Measurements from ENCODE around the gene WDR53. TPM values are rescaled to one million over a fixed set of nuclear protein-coding genes. Genes with fewer than 3 reads are reported as not detected.

The WDR53 gene
- total and polyA plus RNA-seq, 10 donors = 6.2 to 17.7 (median 13.3) TPM

DNA sequence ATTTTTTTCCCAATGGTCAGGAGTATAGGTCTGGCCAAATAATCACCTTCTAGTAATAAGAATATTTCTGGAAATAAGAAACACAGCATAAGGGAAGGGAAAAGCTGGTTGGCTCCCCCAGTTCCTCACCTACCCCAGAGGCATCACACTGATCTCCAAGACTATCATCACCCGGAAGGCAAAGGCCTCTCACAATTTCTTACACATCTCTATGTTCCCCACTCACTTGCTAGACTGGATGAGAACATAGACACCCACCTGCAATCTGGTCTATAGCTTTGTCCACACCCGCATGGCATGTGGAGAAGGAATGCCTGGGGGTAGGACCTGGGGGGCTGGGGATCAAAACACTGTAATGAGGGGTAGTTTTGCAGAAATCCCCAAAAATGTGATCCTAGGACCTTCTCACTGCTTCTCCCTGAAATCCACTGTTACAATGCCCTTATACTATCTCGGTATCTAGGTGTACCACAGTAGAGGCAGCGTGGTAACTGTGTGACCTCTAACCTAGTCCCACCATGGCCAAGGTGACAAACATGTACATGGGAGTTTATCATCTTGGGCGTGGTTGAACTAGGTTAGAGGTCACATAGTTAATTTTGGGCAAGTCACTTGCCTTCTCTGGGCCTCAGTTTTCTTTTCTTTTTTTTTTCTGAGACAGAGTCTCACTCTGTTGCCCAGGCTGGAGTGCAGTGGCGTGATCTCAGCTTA is 41.6 kb upstream of the WDR53 start:
- Histone ChIP-seq H3K4me3 (peak overlapping the region in 1 of 8 donors; percentile 6), H3K4me1 (peaks cover 18 to 42% (median 29%) of the 10 kb centered on the region in 6 donors), H3K9me3 (peaks cover 0 to 6% (median 0%) of the 10 kb centered on the region in 8 donors), H3K27ac (peak overlapping the region in 7 of 8 donors; percentile 25 to 85 (median 75)), H3K27me3 (replicated peaks in 1 of 7) (no peaks in the 10 kb centered on the region), H3K36me3 (no peaks in the 10 kb centered on the region)
- WGBS, 5 donors = 70 to 79% (median 73%) methylated on average over 6 of the region's 6 CpGs
- no peak for TF ChIP-seq POLR2A (IDR thresholded peaks at IDR 0.05)
- TF ChIP-seq, protein P1, sequence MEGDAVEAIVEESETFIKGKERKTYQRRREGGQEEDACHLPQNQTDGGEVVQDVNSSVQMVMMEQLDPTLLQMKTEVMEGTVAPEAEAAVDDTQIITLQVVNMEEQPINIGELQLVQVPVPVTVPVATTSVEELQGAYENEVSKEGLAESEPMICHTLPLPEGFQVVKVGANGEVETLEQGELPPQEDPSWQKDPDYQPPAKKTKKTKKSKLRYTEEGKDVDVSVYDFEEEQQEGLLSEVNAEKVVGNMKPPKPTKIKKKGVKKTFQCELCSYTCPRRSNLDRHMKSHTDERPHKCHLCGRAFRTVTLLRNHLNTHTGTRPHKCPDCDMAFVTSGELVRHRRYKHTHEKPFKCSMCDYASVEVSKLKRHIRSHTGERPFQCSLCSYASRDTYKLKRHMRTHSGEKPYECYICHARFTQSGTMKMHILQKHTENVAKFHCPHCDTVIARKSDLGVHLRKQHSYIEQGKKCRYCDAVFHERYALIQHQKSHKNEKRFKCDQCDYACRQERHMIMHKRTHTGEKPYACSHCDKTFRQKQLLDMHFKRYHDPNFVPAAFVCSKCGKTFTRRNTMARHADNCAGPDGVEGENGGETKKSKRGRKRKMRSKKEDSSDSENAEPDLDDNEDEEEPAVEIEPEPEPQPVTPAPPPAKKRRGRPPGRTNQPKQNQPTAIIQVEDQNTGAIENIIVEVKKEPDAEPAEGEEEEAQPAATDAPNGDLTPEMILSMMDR (IDR thresholded peaks at IDR 0.05 in 8 of 11, conservative IDR thresholded peaks at IDR 0.05 in 3 of 11) = no peak
- TF ChIP-seq POLR2AphosphoS5 (IDR thresholded peaks at IDR 0.05) = no peak
- intact Hi-C loops (cut with DNase I; ENCODE audit: low total_unique reads) = loop anchor here (2.0 kb wide), 1 partner anchor 75 kb away; no protein-coding TSS in a partner anchor
- DNase-seq = no peak

DNA sequence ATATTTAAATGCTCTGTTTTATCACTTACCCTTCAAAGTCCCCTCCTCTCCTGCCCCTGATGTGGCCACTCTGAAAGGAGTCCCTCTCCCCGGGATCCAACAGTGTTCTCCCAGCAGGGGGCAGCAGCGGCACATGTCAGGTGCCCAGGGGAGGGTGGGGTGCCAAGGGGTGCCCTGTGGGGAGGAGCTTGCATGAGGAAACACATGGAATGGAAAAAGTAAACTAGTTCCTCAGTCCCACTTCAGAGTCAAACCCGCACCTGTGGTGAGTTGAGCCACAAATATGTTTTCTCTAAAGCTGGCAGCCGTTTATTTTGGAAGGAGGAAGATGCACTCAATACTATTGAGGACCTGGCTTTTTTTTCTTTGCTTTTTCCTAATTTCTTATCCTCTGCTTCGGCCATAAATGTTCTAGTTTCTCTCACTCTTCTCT is 41.0 kb upstream of the WDR53 start:
- Histone ChIP-seq H3K4me1 (peaks cover 18 to 46% (median 29%) of the 10 kb centered on the region in 6 donors), H3K27me3 (replicated peaks in 1 of 7) (no peaks in the 10 kb centered on the region), H3K9me3 (peaks cover 0 to 6% (median 0%) of the 10 kb centered on the region in 8 donors), H3K4me3 (peak overlapping the region in 2 of 8 donors; percentile 6 to 20), H3K27ac (peak overlapping the region in 7 of 8 donors; percentile 25 to 85 (median 75)), H3K36me3 (no peaks in the 10 kb centered on the region)
- intact Hi-C loops (cut with DNase I; ENCODE audit: low total_unique reads) = loop anchor here (2.0 kb wide), 1 partner anchor 75 kb away; no protein-coding TSS in a partner anchor
- WGBS, 5 donors = 5 to 9% (median 7%) methylated on average over 5 of the region's 5 CpGs
- TF ChIP-seq POLR2A (IDR thresholded peaks at IDR 0.05) (no peak), POLR2AphosphoS5 (IDR thresholded peaks at IDR 0.05) (peak; percentile 60 to 72 (median 66))
- TF ChIP-seq, protein P1 (IDR thresholded peaks at IDR 0.05 in 8 of 11, conservative IDR thresholded peaks at IDR 0.05 in 3 of 11) = peak; percentile 74 to 94 (median 91)
- DNase-seq = peak; percentile 98

DNA sequence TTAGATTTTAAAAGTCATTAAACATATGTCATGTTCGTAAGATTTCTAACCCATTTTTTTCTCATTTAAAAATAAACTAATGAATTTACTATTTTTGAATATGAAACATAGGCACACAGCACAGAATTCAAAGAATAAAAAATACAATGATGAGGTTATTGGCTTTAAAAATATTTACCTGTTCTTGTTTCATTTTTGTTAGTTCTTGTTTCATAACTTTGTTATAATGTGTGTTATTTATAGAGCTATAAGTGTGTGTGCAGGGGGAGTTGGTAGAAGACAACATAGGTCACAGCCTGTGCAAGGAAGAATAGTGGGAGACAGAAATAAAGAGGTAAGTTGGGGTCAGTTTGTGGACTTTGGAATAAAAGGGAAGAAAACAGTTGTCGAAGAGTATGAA is 40.3 kb upstream of the WDR53 start:
- intact Hi-C loops (cut with DNase I; ENCODE audit: low total_unique reads) = loop anchor here (2.0 kb wide), 1 partner anchor 76 kb away; no protein-coding TSS in a partner anchor
- 93 to 98% (median 96%) methylated on average over 2 of the region's 2 CpGs for whole genome bisulfite sequencing, 5 donors
- no peak for TF ChIP-seq POLR2A (IDR thresholded peaks at IDR 0.05)
- TF ChIP-seq, protein P1 (IDR thresholded peaks at IDR 0.05 in 8 of 11, conservative IDR thresholded peaks at IDR 0.05 in 3 of 11) = no peak
- TF ChIP-seq POLR2AphosphoS5 (IDR thresholded peaks at IDR 0.05) = no peak
- Histone ChIP-seq H3K4me3 (no peak overlapping the region), H3K9me3 (peaks cover 0 to 6% (median 0%) of the 10 kb centered on the region in 8 donors), H3K27me3 (replicated peaks in 1 of 7) (no peaks in the 10 kb centered on the region), H3K36me3 (no peaks in the 10 kb centered on the region), H3K4me1 (peaks cover 18 to 49% (median 29%) of the 10 kb centered on the region in 6 donors), H3K27ac (no peak overlapping the region)
- no peak for DNase-seq

DNA sequence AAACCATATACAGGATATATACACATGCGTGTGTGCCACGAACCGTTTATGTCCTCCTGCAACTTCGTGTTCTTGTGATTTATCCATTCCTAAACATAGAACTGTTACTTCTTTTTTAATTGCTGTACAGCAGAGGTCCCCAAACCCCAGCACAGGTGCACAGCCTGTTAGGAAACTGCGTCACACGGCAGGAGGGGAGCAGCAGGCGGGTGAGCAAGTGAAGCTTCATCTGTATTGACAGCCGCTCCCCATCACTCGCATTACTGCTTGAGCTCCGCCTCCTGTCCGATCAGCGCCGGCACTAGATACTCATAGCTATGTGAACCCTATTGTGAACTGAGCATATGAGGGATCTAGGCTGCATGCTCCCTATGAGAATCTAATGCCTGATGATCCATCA is 36.2 kb upstream of the WDR53 start:
- intact Hi-C loops (cut with DNase I; ENCODE audit: low total_unique reads) = no loop called here
- Histone ChIP-seq H3K9me3 (peaks cover 0 to 6% (median 0%) of the 10 kb centered on the region in 8 donors), H3K4me1 (peaks cover 2 to 24% (median 5%) of the 10 kb centered on the region in 6 donors)

More for the DNA sequence above, 36.2 kb upstream of the WDR53 start:
- WGBS, 5 donors = 35 to 57% (median 52%) methylated on average over 13 of the region's 13 CpGs
- peak; percentile 78 for DNase-seq
- Histone ChIP-seq H3K36me3 (no peaks in the 10 kb centered on the region), H3K27ac (no peak overlapping the region), H3K4me3 (no peak overlapping the region), H3K27me3 (replicated peaks in 1 of 7) (no peaks in the 10 kb centered on the region)
- TF ChIP-seq POLR2AphosphoS5 (IDR thresholded peaks at IDR 0.05) (no peak), POLR2A (IDR thresholded peaks at IDR 0.05) (no peak)
- TF ChIP-seq, protein P1 (IDR thresholded peaks at IDR 0.05 in 8 of 11, conservative IDR thresholded peaks at IDR 0.05 in 3 of 11) = no peak

All from spleen (tissue), 11 donors.